Keratinocyte (primary cell): ENCODE results near the gene ARHGAP31.

Source experiments
- EZH2 ChIP-seq: IDR thresholded peaks from one replicate; pipeline ENCODE4 v1.6.1; 2012; ENCODE audit warnings: inconsistent platforms, mild to moderate bottlenecking, low read length, moderate library complexity
- TF ChIP-seq, protein P1 (sequence below), 3 experiments: IDR thresholded peaks in 1 of 3; conservative IDR thresholded peaks in 1 of 3; optimal IDR thresholded peaks in 1 of 3; 2 replicates in 2 of 3; 3 replicates in 1 of 3; pipeline versions ENCODE3 to v1.5.1; 2011; ENCODE audit warnings: low read length in 3 of 3, mild to moderate bottlenecking in 3 of 3, moderate library complexity in 2 of 3, control low read depth in 1 of 3, inconsistent platforms in 1 of 3; ENCODE audit not compliant: insufficient read depth in 2 of 3; ENCODE audit errors: extremely low read depth in 1 of 3

DNA sequence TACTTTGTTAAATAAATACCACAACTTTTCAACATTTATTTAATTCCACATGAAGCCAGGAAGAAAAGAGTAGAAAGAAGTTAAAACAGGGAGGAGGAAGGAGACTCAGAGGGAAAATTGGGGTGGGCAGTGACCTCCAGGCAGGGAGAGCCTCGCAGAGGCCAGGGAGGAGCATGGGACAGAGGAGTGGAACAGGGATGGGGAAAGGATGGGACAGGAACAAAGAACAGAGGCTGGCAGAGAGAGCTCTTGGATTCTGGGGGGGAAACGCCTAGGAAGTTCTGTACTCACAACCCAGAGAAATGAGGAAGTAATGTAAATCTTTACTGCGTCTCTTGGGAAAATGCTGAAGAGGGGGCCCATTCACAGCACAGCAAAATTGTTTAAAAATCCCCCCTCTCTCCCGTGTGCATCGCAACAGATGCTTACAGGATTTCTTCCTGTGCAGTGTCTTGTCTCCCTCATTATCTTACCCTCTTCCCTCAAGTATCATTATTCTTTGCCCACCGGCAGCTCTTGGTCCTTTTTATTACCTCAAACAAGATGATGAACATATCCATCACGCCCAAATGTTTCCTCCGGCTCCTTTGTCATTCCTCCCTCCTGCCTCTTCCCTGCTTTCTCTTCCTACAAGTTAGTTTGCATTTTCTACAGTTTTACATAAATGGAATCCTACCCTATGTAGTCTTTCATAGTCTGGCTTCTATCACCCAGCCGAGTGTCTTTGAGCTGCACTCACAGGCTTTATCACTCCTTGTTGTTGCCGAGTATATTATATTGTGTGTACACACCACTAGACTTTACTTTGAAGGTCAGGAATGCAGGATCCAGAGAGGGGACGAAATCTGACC is 65.5 kb downstream of the ARHGAP31 start:
- TF ChIP-seq, protein P1, sequence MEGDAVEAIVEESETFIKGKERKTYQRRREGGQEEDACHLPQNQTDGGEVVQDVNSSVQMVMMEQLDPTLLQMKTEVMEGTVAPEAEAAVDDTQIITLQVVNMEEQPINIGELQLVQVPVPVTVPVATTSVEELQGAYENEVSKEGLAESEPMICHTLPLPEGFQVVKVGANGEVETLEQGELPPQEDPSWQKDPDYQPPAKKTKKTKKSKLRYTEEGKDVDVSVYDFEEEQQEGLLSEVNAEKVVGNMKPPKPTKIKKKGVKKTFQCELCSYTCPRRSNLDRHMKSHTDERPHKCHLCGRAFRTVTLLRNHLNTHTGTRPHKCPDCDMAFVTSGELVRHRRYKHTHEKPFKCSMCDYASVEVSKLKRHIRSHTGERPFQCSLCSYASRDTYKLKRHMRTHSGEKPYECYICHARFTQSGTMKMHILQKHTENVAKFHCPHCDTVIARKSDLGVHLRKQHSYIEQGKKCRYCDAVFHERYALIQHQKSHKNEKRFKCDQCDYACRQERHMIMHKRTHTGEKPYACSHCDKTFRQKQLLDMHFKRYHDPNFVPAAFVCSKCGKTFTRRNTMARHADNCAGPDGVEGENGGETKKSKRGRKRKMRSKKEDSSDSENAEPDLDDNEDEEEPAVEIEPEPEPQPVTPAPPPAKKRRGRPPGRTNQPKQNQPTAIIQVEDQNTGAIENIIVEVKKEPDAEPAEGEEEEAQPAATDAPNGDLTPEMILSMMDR (optimal IDR thresholded peaks at IDR 0.05 in 1 of 3, IDR thresholded peaks at IDR 0.05 in 1 of 3, conservative IDR thresholded peaks at IDR 0.05 in 1 of 3; ENCODE audit: extremely low read depth in 1 of 3, insufficient read depth in 2 of 3, low read length in 3 of 3) = no peak
- TF ChIP-seq EZH2 = no peak
